ENCODE results near the gene NTM. TPM values are rescaled to one million over a fixed set of nuclear protein-coding genes. Genes with fewer than 3 reads are reported as not detected.

NTM gene
- total RNA-seq, 4 donors from 2014 or later, result 0.78 to 1.1 (median 0.88) TPM; not detected in 1

- Histone ChIP-seq H3K36me3 (no peaks in the 10 kb centered on the region), H3K27me3 (no peaks in the 10 kb centered on the region), H3K4me3 (replicated peaks in 1 of 3) (no peak overlapping the region), H3K4me1 (no peaks in the 10 kb centered on the region), H3K27ac (no peak overlapping the region), H3K9me3 (no peaks in the 10 kb centered on the region)
- intact Hi-C loops (cut with DNase I), result no loop called here
- TF ChIP-seq POLR2A (IDR thresholded peaks at IDR 0.05) (no peak), CTCF (IDR thresholded peaks at IDR 0.05) (no peak)
- no peak for DNase-seq
- WGBS, 2 donors, result 91 to 93% methylated on average over 10 of the region's 10 CpGs
These were observed 293.2 kb downstream of the NTM start for GRCh38 chr11:131663405-131664200.

DNA sequence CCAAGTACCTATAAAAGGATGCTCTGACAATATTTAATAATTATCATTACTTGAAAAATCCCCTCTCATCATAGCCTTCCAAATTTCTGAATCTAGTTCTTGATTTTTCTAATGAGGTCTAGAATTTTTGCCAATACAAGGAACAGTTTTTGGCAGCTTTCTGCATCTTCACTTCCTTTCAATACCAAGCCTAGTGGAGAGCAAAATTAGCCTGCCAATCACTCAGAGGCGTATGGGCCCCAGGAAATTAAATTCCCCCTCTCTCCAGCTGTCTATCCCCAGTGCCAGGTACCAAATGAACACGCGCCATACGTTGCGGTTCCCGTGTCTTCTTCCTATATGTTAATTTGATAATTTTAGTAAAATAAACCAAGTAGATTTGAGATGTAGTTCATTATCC is 293.9 kb downstream of the NTM start:
- Histone ChIP-seq H3K4me1 (no peaks in the 10 kb centered on the region), H3K9me3 (no peaks in the 10 kb centered on the region), H3K4me3 (replicated peaks in 1 of 3) (no peak overlapping the region), H3K27me3 (no peaks in the 10 kb centered on the region), H3K27ac (no peak overlapping the region), H3K36me3 (no peaks in the 10 kb centered on the region)
- 91 to 95% methylated on average over 6 of the region's 6 CpGs for WGBS, 2 donors
- intact Hi-C loops (cut with DNase I), result no loop called here
- DNase-seq, result no peak
- no peak for TF ChIP-seq POLR2A (IDR thresholded peaks at IDR 0.05)
- no peak for TF ChIP-seq CTCF (IDR thresholded peaks at IDR 0.05)

DNA sequence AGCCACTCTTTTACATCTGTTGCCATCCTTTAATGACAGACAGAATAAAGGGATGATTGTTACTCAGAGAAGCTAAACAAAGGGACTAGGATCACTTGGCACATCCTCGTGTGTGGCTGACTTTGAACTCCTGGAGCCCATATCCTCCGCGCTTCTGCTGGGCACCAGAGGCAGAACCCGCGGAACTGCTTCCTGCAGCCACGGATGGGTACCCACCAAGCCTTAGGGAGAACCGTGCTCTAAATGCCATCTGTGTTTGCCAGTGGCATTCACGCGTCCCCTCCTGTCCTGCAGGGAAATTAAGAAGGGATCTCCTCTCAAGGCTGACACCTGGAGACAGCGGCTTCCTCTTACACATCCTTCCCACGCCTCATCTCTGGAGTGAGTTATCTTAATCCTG is 294.4 kb downstream of the NTM start:
- Histone ChIP-seq H3K4me3 (replicated peaks in 1 of 3) (no peak overlapping the region), H3K27ac (no peak overlapping the region), H3K4me1 (no peaks in the 10 kb centered on the region), H3K9me3 (no peaks in the 10 kb centered on the region), H3K27me3 (no peaks in the 10 kb centered on the region), H3K36me3 (no peaks in the 10 kb centered on the region)
- WGBS, 2 donors, result 74 to 75% methylated on average over 11 of the region's 11 CpGs
- DNase-seq, result no peak
- no peak for TF ChIP-seq POLR2A (IDR thresholded peaks at IDR 0.05)
- no peak for TF ChIP-seq CTCF (IDR thresholded peaks at IDR 0.05)
- intact Hi-C loops (cut with DNase I), result no loop called here

GRCh38 chr11:131665344-131665968 is 295.0 kb downstream of the NTM start:
- Histone ChIP-seq H3K36me3 (no peaks in the 10 kb centered on the region), H3K9me3 (no peaks in the 10 kb centered on the region), H3K27ac (no peak overlapping the region), H3K4me1 (no peaks in the 10 kb centered on the region), H3K27me3 (no peaks in the 10 kb centered on the region), H3K4me3 (replicated peaks in 1 of 3) (no peak overlapping the region)
- WGBS, 2 donors, result 78 to 85% methylated on average over 8 of the region's 8 CpGs
- intact Hi-C loops (cut with DNase I), result no loop called here
- no peak for DNase-seq
- TF ChIP-seq POLR2A (IDR thresholded peaks at IDR 0.05), result no peak
- TF ChIP-seq CTCF (IDR thresholded peaks at IDR 0.05), result no peak

DNA sequence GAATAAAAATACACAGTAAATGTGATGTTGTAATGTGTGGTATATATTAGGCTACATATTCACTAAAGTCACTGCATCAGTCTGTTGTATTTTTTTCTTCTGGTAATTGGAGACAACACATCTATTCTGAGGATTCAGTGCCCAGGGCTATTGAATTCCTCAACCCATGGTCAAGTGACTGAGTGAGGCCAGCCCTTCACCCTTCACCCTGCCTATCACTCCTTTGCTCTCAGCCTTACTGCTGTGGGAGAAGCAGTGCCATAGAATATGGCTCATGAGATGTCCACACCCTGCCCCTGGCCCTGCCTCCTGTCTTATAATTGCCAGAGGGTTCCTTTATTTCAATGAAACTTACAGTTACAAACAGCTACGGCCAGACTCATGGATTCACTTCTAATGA is 295.6 kb downstream of the NTM start:
- TF ChIP-seq POLR2A (IDR thresholded peaks at IDR 0.05), result no peak
- Histone ChIP-seq H3K36me3 (no peaks in the 10 kb centered on the region), H3K4me3 (replicated peaks in 1 of 3) (no peak overlapping the region), H3K27me3 (no peaks in the 10 kb centered on the region), H3K27ac (no peak overlapping the region), H3K4me1 (no peaks in the 10 kb centered on the region), H3K9me3 (no peaks in the 10 kb centered on the region)
- intact Hi-C loops (cut with DNase I), result no loop called here
- WGBS, 2 donors, result 78 to 89% methylated on average over 1 of the region's 1 CpG
- DNase-seq, result no peak
